Fibroblast of mammary gland (primary cell): ENCODE measurements around the gene CATSPERE.
A peak's percentile ranks its signal among the peaks of the same experiment; 100 is the strongest.

ENCODE experiments used
- DNase-seq: peaks from one replicate; pipeline ENCODE4 v3.0.0-alpha.2; 2010; ENCODE audit warnings: low read depth
- H3K4me3 ChIP-seq: 2 replicates; pipeline ENCODE4 v1.5.1; 2011; ENCODE audit warnings: low read depth, mild to moderate bottlenecking, low read length, moderate library complexity; ENCODE audit not compliant: control insufficient read depth
- CTCF ChIP-seq: conservative IDR thresholded peaks from 2 replicates; pipeline ENCODE4 v1.5.1; 2011; ENCODE audit warnings: low read depth, low read length, inconsistent platforms; ENCODE audit not compliant: control insufficient read depth, insufficient read depth

CATSPERE gene

GRCh38 chr1:244451951-244452795 lies 8.9 kb upstream of the CATSPERE start:
- TF ChIP-seq CTCF = peak; percentile 14
- peak; percentile 99 for DNase-seq
- peak overlapping the region; percentile 41 for H3K4me3 ChIP-seq

- DNase-seq = no peak
- no peak for TF ChIP-seq CTCF
- H3K4me3 ChIP-seq = no peak overlapping the region
These were observed 6.7 kb upstream of the CATSPERE start for GRCh38 chr1:244454412-244454811.

GRCh38 chr1:244456586-244456985 lies 4.5 kb upstream of the CATSPERE start:
- no peak overlapping the region for H3K4me3 ChIP-seq
- no peak for TF ChIP-seq CTCF
- no peak for DNase-seq

GRCh38 chr1:244458781-244459180 lies 2.3 kb upstream of the CATSPERE start:
- no peak overlapping the region for H3K4me3 ChIP-seq
- DNase-seq = no peak

GRCh38 chr1:244460197-244460596 lies 876 bp upstream of the CATSPERE start:
- TF ChIP-seq CTCF = no peak
- H3K4me3 ChIP-seq = no peak overlapping the region
- DNase-seq = peak; percentile 63

More at GRCh38 chr1:244458781-244459180, 2.3 kb upstream of the CATSPERE start:
- TF ChIP-seq CTCF = no peak

GRCh38 chr1:244466724-244467123 lies 5.7 kb downstream of the CATSPERE start:
- no peak for DNase-seq
- H3K4me3 ChIP-seq = no peak overlapping the region

More at GRCh38 chr1:244466724-244467123, 5.7 kb downstream of the CATSPERE start:
- TF ChIP-seq CTCF = no peak
